ENCODE results near the gene FBXO28. TPM values are rescaled to one million over a fixed set of nuclear protein-coding genes. Genes with fewer than 3 reads are reported as not detected.
A peak's percentile ranks its signal among the peaks of the same experiment; 100 is the strongest.

FBXO28 gene
- total RNA-seq (17.6 TPM), polyA plus RNA-seq (ENCODE audit: insufficient read depth in 1 of 8, insufficient read length in 8 of 8, low replicate concordance in 1 of 8) (10 to 100 TPM; 12.4 to 20.0 (median 15.8) TPM)
- long read RNA-seq, donor 1, full-length matches to known transcripts = 4 of 4 reads
- long read RNA-seq, donor 1, partial matches to known transcripts = 0 of 4 reads
- long read RNA-seq, donor 1, other reads (novel, unspliced or antisense) = 0 of 4 reads
- long read RNA-seq, donor 2 = 0 reads
- long read RNA-seq, donor 3, full-length matches to known transcripts = 7 of 13 reads
- long read RNA-seq, donor 3, partial matches to known transcripts = 6 of 13 reads
- long read RNA-seq, donor 3, other reads (novel, unspliced or antisense) = 0 of 13 reads
- long read RNA-seq, donor 4, full-length matches to known transcripts = 4 of 4 reads
- long read RNA-seq, donor 4, partial matches to known transcripts = 0 of 4 reads
- long read RNA-seq, donor 4, other reads (novel, unspliced or antisense) = 0 of 4 reads
- long read RNA-seq, donor 5, full-length matches to known transcripts = 12 of 12 reads
- long read RNA-seq, donor 5, partial matches to known transcripts = 0 of 12 reads
- long read RNA-seq, donor 5, other reads (novel, unspliced or antisense) = 0 of 12 reads
- long read RNA-seq, donor 6, full-length matches to known transcripts = 11 of 11 reads
- long read RNA-seq, donor 6, partial matches to known transcripts = 0 of 11 reads
- long read RNA-seq, donor 6, other reads (novel, unspliced or antisense) = 0 of 11 reads
- long read RNA-seq, donor 7, full-length matches to known transcripts = 2 of 2 reads
- long read RNA-seq, donor 7, partial matches to known transcripts = 0 of 2 reads
- long read RNA-seq, donor 7, other reads (novel, unspliced or antisense) = 0 of 2 reads
- long read RNA-seq, donor 8, full-length matches to known transcripts = 4 of 4 reads
- long read RNA-seq, donor 8, partial matches to known transcripts = 0 of 4 reads
- long read RNA-seq, donor 8, other reads (novel, unspliced or antisense) = 0 of 4 reads
- long read RNA-seq, donor 9, full-length matches to known transcripts = 2 of 2 reads
- long read RNA-seq, donor 9, partial matches to known transcripts = 0 of 2 reads
- long read RNA-seq, donor 9, other reads (novel, unspliced or antisense) = 0 of 2 reads
- long read RNA-seq, donor 10, full-length matches to known transcripts = 4 of 4 reads
- long read RNA-seq, donor 10, partial matches to known transcripts = 0 of 4 reads
- long read RNA-seq, donor 10, other reads (novel, unspliced or antisense) = 0 of 4 reads
- long read RNA-seq, donor 11, full-length matches to known transcripts = 5 of 5 reads
- long read RNA-seq, donor 11, partial matches to known transcripts = 0 of 5 reads
- long read RNA-seq, donor 11, other reads (novel, unspliced or antisense) = 0 of 5 reads

- peak within 1 kb of the TSS; percentile 60 for H3K4me3 ChIP-seq (ENCODE audit: low read length)
- peak; percentile 98 for DNase-seq
- H3K9me3 ChIP-seq (replicated peaks; ENCODE audit: control insufficient read depth, low read depth, low read length) = no peaks in the 10 kb centered on the region
- peaks cover 4% of the 10 kb centered on the region for H3K4me1 ChIP-seq (ENCODE audit: control insufficient read depth, insufficient read depth, low read length)
- WGBS (ENCODE audit: insufficient coverage) = under 1% methylated on average over 46 of the region's 60 CpGs
- H3K27ac ChIP-seq (ENCODE audit: low read length) = peak within 1 kb of the TSS; percentile 79
- no peaks in the 10 kb centered on the region for H3K36me3 ChIP-seq (ENCODE audit: control insufficient read depth, insufficient read depth, low read length)
- peaks cover 14% of the 10 kb centered on the region for H3K27me3 ChIP-seq (ENCODE audit: control insufficient read depth, insufficient read depth, low read length)
These were observed at the start of gene FBXO28 for GRCh38 chr1:224113918-224114786. Gene FBXO28, plus strand, starts transcription at chr1:224114111. Its CDS starts 19 bp downstream, at chr1:224114130.

- H3K36me3 ChIP-seq (ENCODE audit: control insufficient read depth, insufficient read depth, low read length) = no peaks in the 10 kb centered on the region
- no peak overlapping the region for H3K4me3 ChIP-seq (ENCODE audit: low read length)
- no peak overlapping the region for H3K27ac ChIP-seq (ENCODE audit: low read length)
- DNase-seq = no peak
- H3K4me1 ChIP-seq (ENCODE audit: control insufficient read depth, insufficient read depth, low read length) = no peaks in the 10 kb centered on the region
- no peaks in the 10 kb centered on the region for H3K27me3 ChIP-seq (ENCODE audit: control insufficient read depth, insufficient read depth, low read length)
- WGBS (ENCODE audit: insufficient coverage) = no CpG with 5 or more reads among the region's 5 CpGs
- peaks cover 5% of the 10 kb centered on the region for H3K9me3 ChIP-seq (replicated peaks; ENCODE audit: control insufficient read depth, low read depth, low read length)
These were observed 49.8 kb upstream of the FBXO28 start for GRCh38 chr1:224064150-224064549.

- no peaks in the 10 kb centered on the region for H3K36me3 ChIP-seq (ENCODE audit: control insufficient read depth, insufficient read depth, low read length)
- no peak for DNase-seq
These were observed 48.5 kb upstream of the FBXO28 start for GRCh38 chr1:224065455-224065854.

GRCh38 chr1:224067207-224067606 lies 46.7 kb upstream of the FBXO28 start:
- no peaks in the 10 kb centered on the region for H3K36me3 ChIP-seq (ENCODE audit: control insufficient read depth, insufficient read depth, low read length)
- no peaks in the 10 kb centered on the region for H3K4me1 ChIP-seq (ENCODE audit: control insufficient read depth, insufficient read depth, low read length)
- no peaks in the 10 kb centered on the region for H3K27me3 ChIP-seq (ENCODE audit: control insufficient read depth, insufficient read depth, low read length)
- no peak overlapping the region for H3K27ac ChIP-seq (ENCODE audit: low read length)
- no peaks in the 10 kb centered on the region for H3K9me3 ChIP-seq (replicated peaks; ENCODE audit: control insufficient read depth, low read depth, low read length)
- H3K4me3 ChIP-seq (ENCODE audit: low read length) = no peak overlapping the region
- no peak for DNase-seq

More at GRCh38 chr1:224065455-224065854, 48.5 kb upstream of the FBXO28 start:
- Histone ChIP-seq H3K4me1 (ENCODE audit: control insufficient read depth, insufficient read depth, low read length) (no peaks in the 10 kb centered on the region), H3K9me3 (replicated peaks; ENCODE audit: control insufficient read depth, low read depth, low read length) (no peaks in the 10 kb centered on the region), H3K27ac (ENCODE audit: low read length) (no peak overlapping the region), H3K4me3 (ENCODE audit: low read length) (no peak overlapping the region), H3K27me3 (ENCODE audit: control insufficient read depth, insufficient read depth, low read length) (no peaks in the 10 kb centered on the region)
- no CpG with 5 or more reads among the region's 2 CpGs for whole genome bisulfite sequencing (ENCODE audit: insufficient coverage)

GRCh38 chr1:224067621-224068457 lies 46.1 kb upstream of the FBXO28 start:
- no peaks in the 10 kb centered on the region for H3K27me3 ChIP-seq (ENCODE audit: control insufficient read depth, insufficient read depth, low read length)
- no peak for DNase-seq
- H3K27ac ChIP-seq (ENCODE audit: low read length) = no peak overlapping the region

GRCh38 chr1:224068458-224069072 lies 45.3 kb upstream of the FBXO28 start:
- no peak overlapping the region for H3K27ac ChIP-seq (ENCODE audit: low read length)
- H3K27me3 ChIP-seq (ENCODE audit: control insufficient read depth, insufficient read depth, low read length) = no peaks in the 10 kb centered on the region
- DNase-seq = no peak
- H3K9me3 ChIP-seq (replicated peaks; ENCODE audit: control insufficient read depth, low read depth, low read length) = no peaks in the 10 kb centered on the region
- WGBS (ENCODE audit: insufficient coverage) = no CpG with 5 or more reads among the region's 4 CpGs
- H3K4me1 ChIP-seq (ENCODE audit: control insufficient read depth, insufficient read depth, low read length) = no peaks in the 10 kb centered on the region
- H3K36me3 ChIP-seq (ENCODE audit: control insufficient read depth, insufficient read depth, low read length) = no peaks in the 10 kb centered on the region
- H3K4me3 ChIP-seq (ENCODE audit: low read length) = no peak overlapping the region

More at GRCh38 chr1:224067621-224068457, 46.1 kb upstream of the FBXO28 start:
- WGBS (ENCODE audit: insufficient coverage) = 55% methylated on average over 2 of the region's 3 CpGs
- Histone ChIP-seq H3K4me3 (ENCODE audit: low read length) (no peak overlapping the region), H3K9me3 (replicated peaks; ENCODE audit: control insufficient read depth, low read depth, low read length) (no peaks in the 10 kb centered on the region), H3K4me1 (ENCODE audit: control insufficient read depth, insufficient read depth, low read length) (no peaks in the 10 kb centered on the region), H3K36me3 (ENCODE audit: control insufficient read depth, insufficient read depth, low read length) (no peaks in the 10 kb centered on the region)

GRCh38 chr1:224069138-224069537 lies 44.8 kb upstream of the FBXO28 start:
- 88% methylated on average over 1 of the region's 3 CpGs for WGBS (ENCODE audit: insufficient coverage)
- Histone ChIP-seq H3K4me1 (ENCODE audit: control insufficient read depth, insufficient read depth, low read length) (no peaks in the 10 kb centered on the region), H3K36me3 (ENCODE audit: control insufficient read depth, insufficient read depth, low read length) (no peaks in the 10 kb centered on the region), H3K9me3 (replicated peaks; ENCODE audit: control insufficient read depth, low read depth, low read length) (no peaks in the 10 kb centered on the region), H3K4me3 (ENCODE audit: low read length) (no peak overlapping the region), H3K27ac (ENCODE audit: low read length) (no peak overlapping the region), H3K27me3 (ENCODE audit: control insufficient read depth, insufficient read depth, low read length) (no peaks in the 10 kb centered on the region)
- DNase-seq = no peak

GRCh38 chr1:224070521-224070920 lies 43.4 kb upstream of the FBXO28 start:
- H3K4me1 ChIP-seq (ENCODE audit: control insufficient read depth, insufficient read depth, low read length) = no peaks in the 10 kb centered on the region
- no peaks in the 10 kb centered on the region for H3K9me3 ChIP-seq (replicated peaks; ENCODE audit: control insufficient read depth, low read depth, low read length)
- no CpG with 5 or more reads among the region's 2 CpGs for WGBS (ENCODE audit: insufficient coverage)
- H3K4me3 ChIP-seq (ENCODE audit: low read length) = no peak overlapping the region
- no peak overlapping the region for H3K27ac ChIP-seq (ENCODE audit: low read length)
- no peaks in the 10 kb centered on the region for H3K27me3 ChIP-seq (ENCODE audit: control insufficient read depth, insufficient read depth, low read length)
- DNase-seq = no peak
- no peaks in the 10 kb centered on the region for H3K36me3 ChIP-seq (ENCODE audit: control insufficient read depth, insufficient read depth, low read length)
